Keratinocyte (primary cell): ENCODE results near the gene EXO5. TPM values are rescaled to one million over a fixed set of nuclear protein-coding genes. Genes with fewer than 3 reads are reported as not detected.
"Not testable (repeated sequence)": the region's sequence is repeated elsewhere in the genome, so short reads cannot be mapped to it uniquely, and the experiment has no call there.

Source experiments
- DNase-seq: peaks from one replicate; pipeline ENCODE4 v3.0.0-alpha.2; 2011; ENCODE audit warnings: low read depth, missing footprints, low spot score
- FAIRE-seq: peaks from 2 replicates; lab custom pipeline; 2011; peaks lifted over from hg19 to GRCh38; lab: Jason Lieb, UNC
- H2AFZ ChIP-seq: 2 replicates; pipeline ENCODE4 v1.6.0; 2012; ENCODE audit warnings: low read length, control low read depth, inconsistent platforms; ENCODE audit not compliant: control insufficient read depth
- H3K27ac ChIP-seq: 2 replicates; pipeline ENCODE4 v1.5.1; 2011; ENCODE audit warnings: low read length; ENCODE audit not compliant: control insufficient read depth, insufficient read depth
- H3K27me3 ChIP-seq: 3 replicates; pipeline ENCODE4 v1.6.0; 2011; ENCODE audit warnings: low read length; ENCODE audit not compliant: control insufficient read depth, insufficient read depth; ENCODE audit errors: extremely low read depth
- H3K36me3 ChIP-seq, 2 experiments: 2 replicates in 1 of 2; 3 replicates in 1 of 2; pipeline ENCODE4 v1.5.1; 2011; ENCODE audit warnings: low read length in 2 of 2, mild to moderate bottlenecking in 1 of 2; ENCODE audit not compliant: control insufficient read depth in 2 of 2, insufficient read depth in 2 of 2; ENCODE audit errors: extremely low read depth in 1 of 2
- H3K4me1 ChIP-seq: 3 replicates; pipeline ENCODE4 v1.5.1; 2011; ENCODE audit warnings: low read length; ENCODE audit not compliant: control insufficient read depth, insufficient read depth; ENCODE audit errors: extremely low read depth
- H3K4me2 ChIP-seq: 3 replicates; pipeline ENCODE4 v1.6.0; 2011; ENCODE audit warnings: low read depth, low read length; ENCODE audit not compliant: control insufficient read depth, insufficient read depth; ENCODE audit errors: extremely low read depth
- H3K4me3 ChIP-seq, 3 experiments: fragments of 200-600 bp in 1 of 3; sonication (generic) in 1 of 3; 2 replicates in 2 of 3; 3 replicates in 1 of 3; pipeline ENCODE4 v1.5.1; 2011 to 2016; ENCODE audit warnings: low read length in 3 of 3, mild to moderate bottlenecking in 3 of 3, control low read depth in 2 of 3, inconsistent platforms in 1 of 3, low read depth in 1 of 3, mixed read lengths in 1 of 3, mixed run types in 1 of 3, moderate library complexity in 1 of 3; ENCODE audit not compliant: control insufficient read depth in 2 of 3, insufficient read depth in 2 of 3; ENCODE audit errors: extremely low read depth in 1 of 3
- H3K79me2 ChIP-seq: 2 replicates; pipeline ENCODE4 v1.6.0; 2012; ENCODE audit warnings: low read length; ENCODE audit not compliant: control insufficient read depth, insufficient read depth
- H3K9ac ChIP-seq: 3 replicates; pipeline ENCODE4 v1.6.0; 2011; ENCODE audit warnings: low read length; ENCODE audit not compliant: control insufficient read depth, insufficient read depth; ENCODE audit errors: extremely low read depth
- H3K9me1 ChIP-seq: 3 replicates; pipeline ENCODE4 v1.6.0; 2011; ENCODE audit warnings: low read length; ENCODE audit not compliant: control insufficient read depth, insufficient read depth; ENCODE audit errors: extremely low read depth
- H3K9me3 ChIP-seq: 2 replicates; pipeline ENCODE4 v1.5.1; 2012; ENCODE audit warnings: low read depth, low read length; ENCODE audit not compliant: control insufficient read depth
- H4K20me1 ChIP-seq: 3 replicates; pipeline ENCODE4 v1.6.0; 2011; ENCODE audit warnings: low read length; ENCODE audit not compliant: control insufficient read depth, insufficient read depth; ENCODE audit errors: extremely low read depth
- CTCF ChIP-seq, 3 experiments: IDR thresholded peaks in 1 of 3; conservative IDR thresholded peaks in 1 of 3; optimal IDR thresholded peaks in 1 of 3; 2 replicates in 2 of 3; 3 replicates in 1 of 3; pipeline versions ENCODE3 to v1.5.1; 2011; ENCODE audit warnings: low read length in 3 of 3, mild to moderate bottlenecking in 3 of 3, moderate library complexity in 2 of 3, control low read depth in 1 of 3, inconsistent platforms in 1 of 3; ENCODE audit not compliant: insufficient read depth in 2 of 3; ENCODE audit errors: extremely low read depth in 1 of 3
- EZH2 ChIP-seq: IDR thresholded peaks from one replicate; pipeline ENCODE4 v1.6.1; 2012; ENCODE audit warnings: inconsistent platforms, mild to moderate bottlenecking, low read length, moderate library complexity
- dilution Hi-C: fragments of 300-500 bp; cut with MboI; formaldehyde crosslinking; loops from one replicate; pipeline ENCODE4 v1.7.0; 2020; ENCODE audit warnings: low sequenced_read_pairs; ENCODE audit not compliant: extremely low pct_ligation_motif_present
- polyA plus RNA-seq, 5 experiments: library from polyadenylated mRNA; depleted of rRNA in 3 of 5; stranded (reverse) in 3 of 5; stranded (forward) in 1 of 5; unstranded in 1 of 5; fragments of >200 nt; gene quantifications; 1 replicate in 1 of 5; 2 replicates in 3 of 5; 3 replicates in 1 of 5; pipeline versions ENCODE4 v1.2.1 to v1.2.3, GENCODE V29; 2011 to 2012; ENCODE audit warnings: missing spikeins in 2 of 5, low read depth in 1 of 5, low replicate concordance in 1 of 5

EXO5 gene
- polyA plus RNA-seq, 1 donor (not counting 4 experiments of a cell fraction or from before 2014, with no cell fraction given): 8.6 TPM

- Histone ChIP-seq H3K27ac (no peak overlapping the region), H2AFZ (no peak overlapping the region), H4K20me1 (no peaks in the 10 kb centered on the region), H3K79me2 (no peaks in the 10 kb centered on the region), H3K9ac (no peak overlapping the region), H3K4me1 (no peaks in the 10 kb centered on the region), H3K9me1 (no peaks in the 10 kb centered on the region), H3K27me3 (no peaks in the 10 kb centered on the region), H3K4me2 (no peak overlapping the region), H3K36me3 (no peaks in the 10 kb centered on the region), H3K9me3 (no peaks in the 10 kb centered on the region), H3K4me3 (no peak overlapping the region)
- no peak for FAIRE-seq
- TF ChIP-seq EZH2 (no peak), CTCF (optimal IDR thresholded peaks at IDR 0.05 in 1 of 3, IDR thresholded peaks at IDR 0.05 in 1 of 3, conservative IDR thresholded peaks at IDR 0.05 in 1 of 3; ENCODE audit: extremely low read depth in 1 of 3, insufficient read depth in 2 of 3, low read length in 3 of 3) (no peak)
- dilution Hi-C loops: no loop called here
- no peak for DNase-seq
These were observed 47.6 kb downstream of the EXO5 start for GRCh38 chr1:40556121-40556520.

GRCh38 chr1:40558241-40558640 is 49.7 kb downstream of the EXO5 start:
- H3K9me3 ChIP-seq, H3K4me2 ChIP-seq, H3K9ac ChIP-seq, H3K4me3 ChIP-seq, H3K9me1 ChIP-seq, H3K27me3 ChIP-seq, H4K20me1 ChIP-seq, H3K79me2 ChIP-seq, H3K4me1 ChIP-seq, FAIRE-seq, DNase-seq, dilution Hi-C loops, H3K27ac ChIP-seq, H2AFZ ChIP-seq, H3K36me3 ChIP-seq: not testable (repeated sequence)

GRCh38 chr1:40562185-40562584 is 53.6 kb downstream of the EXO5 start:
- no peak overlapping the region for H3K4me3 ChIP-seq
- dilution Hi-C loops: no loop called here

More at GRCh38 chr1:40562185-40562584, 53.6 kb downstream of the EXO5 start:
- no peak overlapping the region for H2AFZ ChIP-seq
- no peak overlapping the region for H3K9ac ChIP-seq
- H3K27ac ChIP-seq: no peak overlapping the region
- FAIRE-seq: no peak
- DNase-seq: no peak
- no peak for TF ChIP-seq EZH2
- TF ChIP-seq CTCF (optimal IDR thresholded peaks at IDR 0.05 in 1 of 3, IDR thresholded peaks at IDR 0.05 in 1 of 3, conservative IDR thresholded peaks at IDR 0.05 in 1 of 3; ENCODE audit: extremely low read depth in 1 of 3, insufficient read depth in 2 of 3, low read length in 3 of 3): no peak
- no peaks in the 10 kb centered on the region for H4K20me1 ChIP-seq
- no peaks in the 10 kb centered on the region for H3K79me2 ChIP-seq
- no peaks in the 10 kb centered on the region for H3K36me3 ChIP-seq
- no peaks in the 10 kb centered on the region for H3K9me3 ChIP-seq
- no peaks in the 10 kb centered on the region for H3K4me1 ChIP-seq
- no peak overlapping the region for H3K4me2 ChIP-seq
- no peaks in the 10 kb centered on the region for H3K27me3 ChIP-seq
- H3K9me1 ChIP-seq: no peaks in the 10 kb centered on the region
